D341Med (cell line): ENCODE measurements around the gene TM4SF5.

Source experiments
- DNase-seq: peaks from one replicate; pipeline ENCODE4 v3.0.0; 2012; ENCODE audit warnings: low spot score

The TM4SF5 gene

GRCh38 chr17:4747847-4748246 is 23.8 kb upstream of the TM4SF5 start:
- DNase-seq, result no peak

DNA sequence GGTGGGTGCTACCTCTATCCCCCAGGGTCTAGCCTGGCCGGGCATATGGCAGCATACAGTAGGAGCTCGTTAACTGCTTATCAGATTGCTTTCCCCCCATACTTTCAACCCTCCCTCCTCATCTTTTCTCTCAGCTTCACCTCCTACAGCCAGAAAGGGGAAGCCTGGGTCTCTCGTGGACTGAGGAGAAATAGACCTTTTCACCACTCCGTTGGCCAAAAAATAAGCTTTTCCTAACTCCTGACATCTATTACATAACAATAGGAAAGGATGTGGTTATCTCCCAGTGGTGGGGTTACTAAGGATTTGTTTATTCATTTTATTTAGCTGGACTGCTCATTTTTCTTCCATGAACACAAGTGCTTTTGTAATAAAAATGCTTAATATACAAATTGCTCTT is 23.0 kb upstream of the TM4SF5 start:
- DNase-seq, result no peak

GRCh38 chr17:4750606-4751005 is 21.1 kb upstream of the TM4SF5 start:
- DNase-seq, result no peak

DNA sequence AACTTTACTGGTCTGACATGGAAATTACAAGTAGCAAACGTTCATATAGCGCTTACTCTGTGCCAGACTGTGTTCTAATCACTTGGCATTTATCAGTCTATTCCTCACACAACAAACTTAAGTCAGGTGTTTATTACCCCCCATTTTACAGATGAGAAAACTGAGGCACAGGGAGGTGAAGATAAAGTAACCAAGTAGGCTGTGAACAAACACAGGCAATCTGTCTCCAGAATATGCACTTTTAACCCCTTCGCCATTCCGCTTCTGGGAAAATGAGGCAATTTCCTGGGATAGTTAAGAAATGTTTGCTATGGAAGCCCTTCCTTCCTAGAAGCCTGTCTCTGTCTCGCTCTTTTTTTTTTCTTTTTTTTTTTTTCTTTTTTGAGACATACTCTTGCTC is 19.8 kb upstream of the TM4SF5 start:
- DNase-seq, result no peak

DNA sequence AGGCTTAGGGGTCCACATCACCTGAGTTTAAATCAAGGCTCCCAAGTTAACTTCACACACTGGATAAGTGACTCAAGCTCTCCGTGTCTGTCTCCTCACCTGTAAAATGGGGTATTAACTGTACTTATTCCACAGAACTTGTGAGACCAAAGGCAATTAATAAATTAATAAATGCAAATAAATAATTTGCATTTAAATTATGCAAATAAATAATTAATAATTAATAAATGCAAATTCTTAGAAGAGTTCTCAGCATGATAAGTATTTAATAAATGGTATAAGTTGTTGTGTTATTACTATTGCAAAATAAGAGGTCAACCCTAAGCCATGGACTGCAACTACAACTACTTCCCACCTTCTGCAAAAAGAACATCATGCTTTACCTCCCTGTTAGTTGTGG is 18.3 kb upstream of the TM4SF5 start:
- no peak for DNase-seq

DNA sequence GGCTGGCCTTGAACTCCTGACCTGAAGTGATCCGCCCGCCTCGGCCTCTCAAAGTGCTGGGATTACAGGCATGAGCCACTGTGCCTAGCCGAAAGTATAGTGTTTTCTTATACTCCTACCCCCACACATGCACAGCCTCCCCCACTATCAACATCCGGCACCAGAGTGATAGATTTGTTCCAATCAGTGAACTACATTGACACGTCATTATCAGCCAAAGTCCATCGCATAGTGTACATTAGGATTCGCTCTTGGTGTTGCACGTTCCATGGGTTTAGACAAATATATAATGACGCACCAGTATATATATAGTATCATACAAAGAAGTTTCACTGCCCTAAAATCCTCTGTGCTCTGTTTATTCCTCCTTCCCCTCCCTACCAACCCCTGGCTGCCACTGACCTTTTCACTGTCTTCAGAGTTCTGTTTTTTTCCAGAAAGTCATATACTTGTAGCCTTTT is 11.9 kb upstream of the TM4SF5 start:
- no peak for DNase-seq

DNA sequence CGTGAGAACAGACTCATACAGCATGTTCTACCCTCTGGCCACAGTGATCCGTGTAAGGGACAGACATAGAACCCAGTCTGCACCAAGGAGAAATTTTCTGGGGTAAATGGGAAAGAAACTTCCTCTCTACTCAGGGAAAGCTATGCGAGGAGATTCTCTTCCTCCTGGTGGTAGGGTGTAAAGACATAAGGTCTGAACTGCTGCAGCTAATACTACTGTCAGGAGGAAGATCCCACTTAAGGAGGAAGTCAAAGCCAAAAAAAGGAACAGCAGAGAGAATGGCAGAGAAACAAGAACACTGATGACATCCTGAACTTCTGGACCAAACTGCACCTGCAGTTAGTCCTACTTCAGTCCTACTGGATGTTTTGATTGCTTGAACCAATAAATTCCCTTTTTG is 7.1 kb upstream of the TM4SF5 start:
- DNase-seq, result no peak

DNA sequence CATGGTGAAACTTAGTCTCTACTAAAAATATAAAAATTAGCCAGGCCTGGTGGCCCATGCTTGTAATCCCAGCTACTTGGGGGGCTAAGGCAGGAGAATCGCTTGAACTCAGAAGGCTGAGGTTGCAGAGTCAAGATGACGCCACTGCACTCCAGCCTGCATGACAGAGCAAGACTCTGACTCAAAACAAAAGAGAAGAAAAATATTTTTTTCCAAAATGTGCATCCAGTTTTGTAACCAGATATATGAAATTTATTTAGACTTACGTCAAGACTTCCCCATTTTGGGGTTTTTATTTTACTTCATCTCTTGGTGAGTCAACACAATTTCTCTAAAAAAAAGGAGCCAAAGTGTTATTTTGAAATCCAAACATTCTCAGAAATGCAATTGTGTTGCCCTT is 5.5 kb upstream of the TM4SF5 start:
- DNase-seq, result no peak

DNA sequence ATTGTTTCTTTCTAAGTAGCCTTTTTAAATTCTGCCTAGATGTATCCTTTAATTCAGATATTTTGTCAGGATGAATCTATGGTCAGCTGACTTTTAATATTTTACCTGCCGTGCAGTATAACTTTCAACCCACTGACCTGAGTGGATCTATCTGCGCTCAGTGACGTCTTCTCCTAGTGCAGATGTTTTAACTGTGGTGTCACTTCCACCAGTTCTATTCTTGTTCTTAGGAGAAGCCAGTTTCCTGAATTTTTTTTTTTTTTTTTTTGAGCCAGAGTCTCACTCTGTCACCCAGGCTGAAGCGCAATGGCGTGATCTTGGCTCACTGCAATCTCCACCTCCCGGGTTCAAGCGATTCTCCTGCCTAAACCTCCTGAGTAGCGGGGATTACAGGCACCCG is 5.0 kb upstream of the TM4SF5 start:
- DNase-seq, result no peak

GRCh38 chr17:4768298-4768697 is 3.4 kb upstream of the TM4SF5 start:
- no peak for DNase-seq

- no peak for DNase-seq
Observed at GRCh38 chr17:4769628-4770027, 2.1 kb upstream of the TM4SF5 start.

- no peak for DNase-seq
Observed at GRCh38 chr17:4772235-4772613, 538 bp downstream of the TM4SF5 start.

DNA sequence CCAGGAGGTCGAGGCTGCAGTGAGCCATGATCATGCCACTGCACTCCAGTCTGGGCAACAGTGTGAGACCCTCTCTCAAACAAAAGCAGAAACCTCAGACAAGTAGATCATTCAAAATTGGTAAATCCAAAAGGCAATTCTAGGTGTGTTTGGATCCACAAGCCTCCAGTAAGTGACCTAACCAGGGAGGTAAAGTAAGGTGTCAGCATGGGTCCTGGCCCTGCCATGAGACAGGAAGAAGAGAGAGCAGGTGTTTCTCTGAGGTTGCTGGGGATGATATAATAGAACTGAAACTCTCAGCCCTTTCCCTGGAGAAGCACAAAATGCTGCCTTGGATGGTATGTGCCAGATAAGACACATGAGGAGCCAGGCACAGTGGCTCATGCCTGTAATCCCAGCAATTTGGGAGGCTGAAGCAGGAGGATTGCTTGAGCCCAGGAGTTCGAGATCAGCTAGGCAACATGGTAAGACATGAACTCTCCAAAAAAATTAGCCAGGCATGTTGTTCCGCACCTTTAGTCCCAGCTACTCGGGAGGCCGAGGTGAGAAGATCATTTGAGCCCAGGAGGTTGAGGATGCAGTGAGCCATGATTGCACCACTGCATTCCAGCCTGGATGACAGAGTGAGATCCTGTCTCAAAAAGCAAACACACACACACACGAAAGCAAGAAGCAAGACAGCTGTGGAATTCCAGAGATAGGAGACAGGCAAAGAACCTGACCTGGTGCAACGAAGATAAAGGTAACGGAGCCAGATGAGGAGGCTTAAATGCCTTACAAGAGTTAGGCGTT is 6.5 kb downstream of the TM4SF5 start:
- no peak for DNase-seq

- DNase-seq, result no peak
Observed at GRCh38 chr17:4780325-4780955, 8.8 kb downstream of the TM4SF5 start.

DNA sequence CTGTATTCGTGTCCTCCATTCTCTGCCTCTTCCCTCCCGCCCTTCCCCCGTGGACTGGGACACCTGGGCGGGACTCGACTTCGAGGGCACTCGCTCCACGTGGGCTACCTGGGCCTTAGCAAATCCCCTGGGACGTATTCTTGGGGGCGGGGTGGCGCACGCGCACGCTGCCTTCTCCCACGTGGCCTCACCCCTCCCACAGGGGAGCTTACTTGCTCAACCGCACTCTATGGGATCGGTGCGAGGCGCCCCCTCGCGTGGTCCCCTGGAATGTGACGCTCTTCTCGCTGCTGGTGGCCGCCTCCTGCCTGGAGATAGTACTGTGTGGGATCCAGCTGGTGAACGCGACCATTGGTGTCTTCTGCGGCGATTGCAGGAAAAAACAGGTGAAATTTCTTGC is 11.0 kb downstream of the TM4SF5 start:
- DNase-seq, result no peak

DNA sequence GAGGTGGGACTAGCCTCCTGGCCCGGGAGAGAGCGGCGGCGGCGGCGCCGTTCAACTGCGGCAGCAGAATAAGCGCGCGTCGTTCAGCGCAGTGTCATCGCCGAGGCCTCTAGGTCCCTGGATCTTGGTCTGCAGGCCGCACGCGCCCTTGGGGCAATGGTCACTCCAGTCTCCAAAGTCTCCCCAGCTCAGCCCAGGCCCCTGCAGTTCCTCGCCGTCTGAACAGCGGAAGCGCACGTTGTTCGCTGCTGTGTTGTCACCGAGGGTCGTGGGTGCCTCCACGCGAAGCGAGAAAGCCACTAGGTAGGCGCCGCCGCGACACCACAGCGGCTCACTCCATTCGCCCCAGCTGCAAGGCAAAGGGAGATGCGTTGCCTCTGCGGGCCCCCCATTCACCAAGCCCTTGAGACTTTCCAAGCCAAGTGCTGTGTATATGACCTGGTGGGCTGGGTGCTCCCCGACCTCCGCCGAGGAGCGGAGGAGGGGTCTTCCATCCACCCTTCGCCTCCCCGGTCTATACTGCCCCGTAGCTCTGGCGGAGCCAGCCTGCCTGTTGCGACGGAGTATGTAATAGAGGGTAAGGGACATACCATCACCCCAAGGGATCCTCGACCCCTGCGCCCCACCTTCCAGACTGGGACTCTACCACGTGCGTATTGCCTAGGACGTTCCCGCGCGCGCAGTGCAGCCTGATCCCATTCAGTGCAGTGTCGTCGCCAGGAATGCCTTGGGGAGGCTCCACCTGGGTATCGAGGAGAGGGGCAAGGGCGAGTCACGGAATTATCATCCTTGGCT is 13.8 kb downstream of the TM4SF5 start:
- no peak for DNase-seq

GRCh38 chr17:4786106-4786511 is 14.4 kb downstream of the TM4SF5 start, which contains the start of gene VMO1:
Gene VMO1 (minus strand): TSS chr17:4786364. CDS start chr17:4786352, 12 bp downstream.
- DNase-seq, result no peak

DNA sequence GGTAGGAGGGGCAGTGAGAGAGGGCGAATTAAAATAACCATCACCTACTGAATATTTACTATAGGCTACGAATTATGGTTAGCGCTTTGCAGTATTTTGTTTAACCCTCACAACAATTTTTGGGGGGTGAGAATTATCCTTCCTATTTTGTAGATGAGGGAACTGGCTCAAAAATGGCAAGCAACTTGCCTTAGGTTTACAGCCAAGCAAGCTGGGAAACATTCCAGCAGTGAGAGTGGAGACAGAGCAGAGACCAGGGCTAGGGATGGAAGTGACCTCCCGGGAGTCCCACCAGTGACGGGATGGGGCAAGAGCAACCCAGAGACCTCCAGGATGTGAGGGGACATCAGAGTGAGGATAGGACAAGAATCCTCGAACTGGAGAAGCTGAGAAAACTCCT is 14.8 kb downstream of the TM4SF5 start:
- no peak for DNase-seq

- DNase-seq, result no peak
Observed at GRCh38 chr17:4788159-4788806, 16.6 kb downstream of the TM4SF5 start.

- DNase-seq, result no peak
Observed at GRCh38 chr17:4788807-4789700, 17.4 kb downstream of the TM4SF5 start, which contains the start of gene GLTPD2. Gene GLTPD2 (plus strand): TSS chr17:4788964. CDS start chr17:4789012, 48 bp downstream.

GRCh38 chr17:4789701-4789950 is 17.9 kb downstream of the TM4SF5 start:
- DNase-seq, result no peak
